C4-2B (cell line): ENCODE measurements around the gene FAM3A.

Experiments
- H3K27ac ChIP-seq: fragments of 450-650 bp; 2 replicates; pipeline ENCODE4 v1.5.1; 2017
- ZFX ChIP-seq: fragments of 450-650 bp; IDR thresholded peaks from 2 replicates; pipeline ENCODE4 v1.6.1; 2017
- TF ChIP-seq, protein P1 (sequence below): fragments of 450-650 bp; conservative IDR thresholded peaks from 2 replicates; pipeline ENCODE4 v1.5.1; 2017; ENCODE audit warnings: mild to moderate bottlenecking

Gene FAM3A

GRCh38 chrX:154465601-154466000 is 50.4 kb downstream of the FAM3A start:
- no peak overlapping the region for H3K27ac ChIP-seq
- TF ChIP-seq ZFX: no peak
- TF ChIP-seq, protein P1, sequence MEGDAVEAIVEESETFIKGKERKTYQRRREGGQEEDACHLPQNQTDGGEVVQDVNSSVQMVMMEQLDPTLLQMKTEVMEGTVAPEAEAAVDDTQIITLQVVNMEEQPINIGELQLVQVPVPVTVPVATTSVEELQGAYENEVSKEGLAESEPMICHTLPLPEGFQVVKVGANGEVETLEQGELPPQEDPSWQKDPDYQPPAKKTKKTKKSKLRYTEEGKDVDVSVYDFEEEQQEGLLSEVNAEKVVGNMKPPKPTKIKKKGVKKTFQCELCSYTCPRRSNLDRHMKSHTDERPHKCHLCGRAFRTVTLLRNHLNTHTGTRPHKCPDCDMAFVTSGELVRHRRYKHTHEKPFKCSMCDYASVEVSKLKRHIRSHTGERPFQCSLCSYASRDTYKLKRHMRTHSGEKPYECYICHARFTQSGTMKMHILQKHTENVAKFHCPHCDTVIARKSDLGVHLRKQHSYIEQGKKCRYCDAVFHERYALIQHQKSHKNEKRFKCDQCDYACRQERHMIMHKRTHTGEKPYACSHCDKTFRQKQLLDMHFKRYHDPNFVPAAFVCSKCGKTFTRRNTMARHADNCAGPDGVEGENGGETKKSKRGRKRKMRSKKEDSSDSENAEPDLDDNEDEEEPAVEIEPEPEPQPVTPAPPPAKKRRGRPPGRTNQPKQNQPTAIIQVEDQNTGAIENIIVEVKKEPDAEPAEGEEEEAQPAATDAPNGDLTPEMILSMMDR: no peak

GRCh38 chrX:154464806-154465365 is 51.1 kb downstream of the FAM3A start:
- H3K27ac ChIP-seq: no peak overlapping the region
- TF ChIP-seq, protein P1: no peak
- no peak for TF ChIP-seq ZFX

DNA sequence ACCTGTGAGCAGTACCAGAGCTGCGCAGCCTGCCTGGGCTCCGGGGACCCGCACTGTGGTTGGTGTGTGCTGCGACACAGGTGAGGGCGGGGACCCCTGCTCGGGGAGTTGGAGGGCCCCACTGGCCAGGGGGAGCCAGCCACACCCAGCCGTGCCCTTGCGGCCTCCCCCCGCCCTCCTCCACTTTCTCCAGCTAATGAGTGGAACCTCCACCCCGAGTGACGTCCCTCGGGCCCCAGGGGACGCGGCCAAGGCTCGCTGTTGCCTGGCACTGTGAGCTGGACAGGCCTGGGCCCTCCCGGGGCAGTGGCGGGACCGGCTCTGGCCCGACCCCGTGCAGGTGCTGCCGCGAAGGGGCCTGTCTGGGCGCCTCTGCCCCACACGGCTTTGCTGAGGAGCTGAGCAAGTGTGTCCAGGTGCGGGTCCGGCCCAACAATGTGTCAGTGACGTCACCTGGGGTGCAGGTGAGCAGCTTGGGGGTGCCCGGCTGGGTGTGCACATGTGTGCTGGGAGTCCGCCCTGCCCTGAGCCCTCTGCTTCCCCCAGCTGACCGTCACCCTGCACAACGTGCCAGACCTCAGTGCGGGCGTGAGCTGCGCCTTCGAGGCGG is 52.3 kb downstream of the FAM3A start:
- no peak overlapping the region for H3K27ac ChIP-seq
- TF ChIP-seq, protein P1: no peak
- TF ChIP-seq ZFX: no peak

GRCh38 chrX:154462396-154462795 is 53.6 kb downstream of the FAM3A start:
- H3K27ac ChIP-seq: no peak overlapping the region
- TF ChIP-seq, protein P1: no peak
- no peak for TF ChIP-seq ZFX

- H3K27ac ChIP-seq: no peak overlapping the region
- TF ChIP-seq, protein P1: no peak
- TF ChIP-seq ZFX: no peak
Measured at GRCh38 chrX:154460326-154460725, 55.7 kb downstream of the FAM3A start.

- no peak overlapping the region; the same call in 1 of the 2 replicates for H3K27ac ChIP-seq
Measured at GRCh38 chrX:154459832-154460231, 56.2 kb downstream of the FAM3A start.

More at GRCh38 chrX:154459832-154460231, 56.2 kb downstream of the FAM3A start:
- TF ChIP-seq ZFX: no peak
- TF ChIP-seq, protein P1: no peak
